ENCODE measurements around the gene TMEM120B.
"Not testable (repeated sequence)": the region's sequence is repeated elsewhere in the genome, so short reads cannot be mapped to it uniquely, and the experiment has no call there.

TMEM120B gene

DNA sequence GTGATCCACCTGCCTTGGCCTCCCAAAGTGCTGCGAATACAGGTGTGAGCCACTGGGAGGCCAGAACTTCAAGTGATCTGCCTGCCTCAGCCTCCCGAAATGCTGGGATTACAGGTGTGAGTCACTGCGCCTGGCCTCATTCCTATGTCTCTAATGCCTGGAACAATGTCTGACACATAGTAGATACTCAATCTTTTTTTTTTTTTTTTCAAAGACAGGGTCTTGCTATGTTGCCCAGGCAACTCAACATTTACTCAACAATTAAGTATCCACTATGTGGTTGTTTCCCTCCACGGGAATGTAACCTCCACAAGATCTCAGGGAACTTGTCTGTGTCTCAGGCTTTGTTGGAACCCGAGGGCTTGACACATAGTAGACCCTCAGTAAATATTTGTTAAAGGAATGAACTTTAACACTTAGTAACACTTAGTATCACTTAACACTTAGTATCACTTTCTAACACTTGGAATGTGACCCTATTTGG is 3.0 kb upstream of the TMEM120B start:
- no peak for DNase-seq (ENCODE audit: low spot score)

DNA sequence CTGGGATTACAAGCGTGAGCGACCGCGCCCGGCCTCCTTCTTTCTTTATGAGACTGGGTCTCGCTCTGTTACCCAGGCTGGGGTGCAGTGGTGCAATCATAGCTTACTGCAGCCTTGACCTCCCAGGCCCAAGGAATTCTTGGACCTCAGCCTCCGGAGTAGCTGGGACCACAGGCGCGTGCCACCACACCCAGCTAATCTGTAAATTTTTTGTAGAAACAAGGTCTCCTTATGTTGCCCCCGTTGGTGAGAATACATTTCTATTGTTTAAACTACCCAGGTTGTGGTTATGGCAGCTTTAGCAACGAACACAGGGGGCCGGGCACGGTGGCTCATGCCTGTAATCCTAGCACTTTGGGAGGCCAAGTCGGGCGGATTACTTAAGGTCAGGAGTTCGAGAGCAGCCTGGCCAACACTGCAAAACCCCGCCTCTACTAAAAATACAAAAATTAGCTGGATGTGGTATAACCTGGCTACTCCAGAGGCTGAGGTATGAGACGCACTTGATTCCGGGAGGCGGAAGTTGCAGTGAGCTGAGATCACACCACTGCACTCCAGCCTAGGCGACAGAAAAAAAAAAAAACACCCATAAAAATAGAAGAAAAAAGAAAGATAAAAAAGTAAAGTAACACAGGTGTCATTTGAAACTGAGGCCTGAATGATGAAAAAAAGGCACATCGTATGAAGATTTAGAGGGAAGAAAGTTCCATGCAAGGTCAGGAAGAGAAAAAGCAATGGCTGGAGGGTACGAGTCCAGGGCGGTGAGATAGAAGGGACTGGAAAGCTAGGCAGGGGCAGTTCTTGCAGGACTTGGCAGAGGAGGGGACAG is 977 bp upstream of the TMEM120B start:
- DNase-seq (ENCODE audit: low spot score): no peak

- no peak for DNase-seq (ENCODE audit: low spot score)
Measured at GRCh38 chr12:121712190-121712460, 427 bp upstream of the TMEM120B start.

DNA sequence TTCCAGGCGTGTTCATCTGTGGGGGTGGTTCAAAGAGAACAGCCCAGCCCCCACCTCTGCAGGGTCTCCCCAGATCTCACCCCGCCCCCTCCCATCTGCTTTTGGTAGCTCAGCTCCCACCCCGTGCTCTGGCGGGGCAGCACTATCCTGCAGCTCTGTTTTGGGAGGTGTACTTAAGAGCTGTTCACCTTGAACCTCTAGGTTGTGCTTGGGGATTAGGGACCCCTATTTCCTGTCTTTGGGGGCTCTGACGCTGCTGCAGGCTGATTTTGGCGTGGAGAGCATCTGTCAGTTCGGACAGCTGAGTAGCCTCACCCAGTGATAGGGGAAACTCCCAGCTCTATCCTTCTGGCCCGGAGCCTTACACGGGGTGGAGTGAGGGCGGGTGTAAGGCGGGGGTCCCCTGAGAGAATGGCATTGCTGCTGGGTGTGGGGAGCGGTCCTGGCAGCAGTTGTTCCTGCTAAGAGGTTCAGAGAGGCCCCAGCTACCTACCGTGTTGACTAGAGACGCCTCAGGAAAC is 765 bp downstream of the TMEM120B start:
- no peak for DNase-seq (ENCODE audit: low spot score)

- no peak for DNase-seq (ENCODE audit: low spot score)
Measured at GRCh38 chr12:121713793-121714192, 1.2 kb downstream of the TMEM120B start.

DNA sequence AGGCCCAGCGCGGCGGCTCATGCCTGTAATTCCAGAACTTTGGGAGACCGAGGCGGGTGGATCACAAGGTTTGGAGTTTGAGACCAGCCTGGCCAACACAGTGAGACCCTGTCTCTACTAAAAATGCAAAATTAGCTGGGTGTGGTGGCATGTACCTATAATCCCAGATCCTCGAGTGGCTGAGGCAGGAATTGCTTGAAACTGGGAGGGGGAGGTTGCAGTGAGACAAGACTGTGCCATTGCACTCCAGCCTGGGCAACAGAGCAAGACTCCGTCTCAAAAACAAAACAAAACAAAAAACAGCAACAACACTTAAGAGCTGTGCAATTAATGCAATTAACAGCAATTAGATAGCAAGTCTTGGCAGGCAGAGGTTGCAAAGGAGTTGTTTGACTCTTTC is 2.5 kb downstream of the TMEM120B start:
- DNase-seq (ENCODE audit: low spot score): not testable (repeated sequence)

DNA sequence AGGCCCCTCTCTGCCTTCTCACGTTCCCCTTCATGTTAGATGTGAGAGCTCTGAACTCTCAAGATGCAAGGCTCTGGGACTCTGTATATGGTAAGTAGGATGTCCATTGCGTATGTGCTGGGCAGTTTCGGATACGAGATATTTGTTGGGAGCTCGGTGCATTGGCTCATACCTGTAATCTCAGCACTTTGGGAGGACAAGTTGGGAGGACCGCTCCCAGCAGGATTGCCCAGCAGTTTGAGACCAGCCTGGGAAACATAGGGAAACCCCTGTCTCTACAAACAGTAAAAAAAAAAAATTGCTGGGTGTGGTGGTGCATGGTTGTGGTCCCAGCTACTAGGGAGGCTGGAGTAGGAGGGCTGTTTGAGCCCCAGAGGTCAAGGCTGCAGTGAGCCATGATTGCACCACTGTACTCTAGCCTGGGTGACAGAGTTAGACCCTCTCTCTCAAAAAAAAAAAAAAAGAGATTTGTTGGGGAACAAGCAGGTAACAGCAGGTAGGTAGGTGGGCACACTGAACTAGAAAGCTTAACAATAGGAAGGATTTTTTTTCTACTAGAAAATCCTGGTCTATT is 3.4 kb downstream of the TMEM120B start:
- DNase-seq (ENCODE audit: low spot score): no peak

- DNase-seq (ENCODE audit: low spot score): no peak
Measured at GRCh38 chr12:121717041-121717699, 4.6 kb downstream of the TMEM120B start.

- DNase-seq (ENCODE audit: low spot score): no peak
Measured at GRCh38 chr12:121718653-121719239, 6.2 kb downstream of the TMEM120B start.

DNA sequence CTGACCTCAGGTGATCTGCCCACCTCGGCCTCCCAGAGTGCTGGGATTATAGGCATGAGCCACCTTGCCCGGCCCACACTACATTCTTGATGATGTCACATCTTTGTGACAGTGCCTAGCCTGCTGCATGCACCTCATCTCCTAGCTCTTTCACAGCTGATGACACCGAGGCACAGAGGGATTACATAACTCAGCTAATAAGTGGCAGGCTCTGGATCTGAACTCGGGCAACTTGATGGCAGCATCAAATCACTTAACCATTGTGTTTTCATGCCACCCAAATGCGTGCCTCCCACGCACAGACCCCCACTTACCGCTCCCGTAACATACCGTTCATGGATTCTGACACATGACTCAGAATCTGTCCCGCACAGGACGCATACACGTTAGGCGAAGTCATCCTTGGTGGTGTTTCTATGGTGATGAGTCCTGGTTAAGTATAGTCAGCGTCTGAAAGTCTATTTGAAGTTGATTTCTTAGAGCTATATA is 7.4 kb downstream of the TMEM120B start:
- no peak for DNase-seq (ENCODE audit: low spot score)

DNA sequence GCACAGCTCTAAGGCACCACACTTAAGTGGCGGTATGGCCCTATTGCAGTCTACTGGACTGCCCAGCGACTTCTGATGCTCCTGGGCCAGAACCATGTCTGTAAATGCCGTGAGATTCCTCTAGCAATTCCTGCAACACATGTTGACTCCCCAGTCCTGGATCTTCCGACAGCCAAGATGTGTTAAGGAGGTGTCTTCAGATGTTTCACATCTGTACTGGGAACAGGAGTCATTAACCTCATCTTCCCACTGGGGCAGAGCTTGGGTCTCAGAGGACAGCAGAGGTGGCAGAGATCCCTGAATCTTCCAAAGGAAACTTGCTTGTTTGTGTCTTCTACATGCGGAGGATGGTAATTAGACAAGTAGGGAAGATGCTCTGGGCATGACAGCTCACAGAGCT is 8.2 kb downstream of the TMEM120B start:
- DNase-seq (ENCODE audit: low spot score): no peak

- no peak for DNase-seq (ENCODE audit: low spot score)
Measured at GRCh38 chr12:121722511-121722910, 10.0 kb downstream of the TMEM120B start.

DNA sequence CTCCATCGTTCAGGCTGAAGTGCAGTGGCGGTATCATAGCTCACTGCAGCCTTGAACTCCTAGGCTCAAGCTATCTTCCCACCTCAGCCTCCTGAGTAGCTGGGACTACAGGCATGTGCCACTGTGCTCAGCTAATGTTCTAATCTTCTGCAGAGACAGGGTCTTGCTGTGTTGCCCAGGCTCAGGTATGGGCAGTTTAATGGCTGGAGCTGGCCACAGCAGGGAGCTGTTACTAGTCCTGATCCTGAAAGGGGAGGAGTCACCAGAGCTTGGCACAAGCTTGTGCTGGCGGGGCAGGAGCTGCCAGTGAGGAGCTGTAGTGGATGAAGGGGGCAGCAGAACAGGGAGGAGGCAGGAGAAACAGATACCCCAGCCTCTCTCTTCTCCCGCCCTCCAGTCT is 10.6 kb downstream of the TMEM120B start:
- no peak for DNase-seq (ENCODE audit: low spot score)

GRCh38 chr12:121724925-121725324 is 12.4 kb downstream of the TMEM120B start:
- no peak for DNase-seq (ENCODE audit: low spot score)

DNA sequence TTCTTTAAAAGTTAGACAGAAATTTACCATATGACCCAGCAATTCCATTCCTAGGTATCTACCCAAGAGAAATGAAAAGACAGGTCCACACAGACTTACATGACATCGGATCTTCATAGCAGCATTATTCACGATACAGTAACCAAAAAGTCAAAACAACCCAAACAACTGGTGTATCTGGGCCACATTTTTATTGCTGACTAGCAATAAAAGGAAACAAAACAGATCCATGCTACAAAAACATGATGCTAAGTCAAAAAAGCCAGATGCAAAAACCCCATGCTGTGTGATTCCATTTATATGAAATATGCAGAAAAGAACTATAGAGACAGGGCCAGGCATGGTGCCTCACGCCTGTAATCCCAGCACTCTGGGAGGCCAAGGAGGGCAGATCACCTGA is 12.9 kb downstream of the TMEM120B start:
- DNase-seq (ENCODE audit: low spot score): no peak

- no peak for DNase-seq (ENCODE audit: low spot score)
Measured at GRCh38 chr12:121729021-121729420, 16.5 kb downstream of the TMEM120B start.

GRCh38 chr12:121731473-121731872 is 18.9 kb downstream of the TMEM120B start:
- no peak for DNase-seq (ENCODE audit: low spot score)

DNA sequence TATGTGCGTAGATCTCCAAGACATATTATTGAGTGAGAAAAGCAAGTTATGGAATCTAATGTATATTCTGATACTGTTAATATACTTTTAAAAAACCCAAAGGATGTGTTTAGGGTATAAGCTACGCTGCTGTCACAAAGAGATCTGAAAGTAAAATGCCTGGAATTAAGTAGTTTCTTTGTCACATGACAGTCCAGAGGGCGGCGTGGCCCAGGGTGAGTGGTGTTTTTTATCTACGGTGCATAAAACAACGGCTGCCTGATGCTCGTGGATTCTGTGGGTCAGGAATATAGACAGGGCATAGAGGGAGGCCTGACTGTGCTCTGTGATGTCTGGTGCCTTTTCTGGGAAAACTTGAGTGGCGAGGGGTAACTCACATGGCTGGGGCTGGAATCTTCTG is 21.3 kb downstream of the TMEM120B start:
- no peak for DNase-seq (ENCODE audit: low spot score)

DNA sequence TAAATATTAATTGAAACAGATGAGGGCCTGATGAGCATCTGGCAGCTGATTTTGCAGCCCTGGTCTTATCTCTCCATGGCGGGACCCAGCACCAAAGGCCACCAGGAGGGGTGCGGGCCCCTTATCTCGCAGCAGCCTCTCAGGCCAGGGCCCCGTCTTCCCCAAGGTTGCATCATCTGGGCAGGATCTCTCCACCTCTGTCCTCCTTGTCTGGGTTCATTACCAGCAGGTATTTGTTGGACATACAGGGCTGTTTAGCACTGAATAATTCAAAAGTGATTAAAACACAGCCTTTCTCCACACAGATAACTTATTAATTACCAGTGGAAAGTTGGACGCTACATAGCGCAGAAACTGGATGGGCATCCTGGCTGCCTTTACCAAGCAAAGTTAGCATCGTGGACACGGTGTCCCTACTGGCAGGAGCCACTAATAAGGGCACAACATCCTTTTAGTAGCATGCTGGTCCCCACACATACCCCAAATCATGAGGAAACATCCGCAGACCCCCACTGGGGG is 25.8 kb downstream of the TMEM120B start:
- DNase-seq (ENCODE audit: low spot score): no peak

- no peak for DNase-seq (ENCODE audit: low spot score)
Measured at GRCh38 chr12:121740847-121741246, 28.3 kb downstream of the TMEM120B start.

GRCh38 chr12:121741743-121742142 is 29.2 kb downstream of the TMEM120B start:
- DNase-seq (ENCODE audit: low spot score): no peak

GRCh38 chr12:121745545-121745944 is 33.0 kb downstream of the TMEM120B start:
- DNase-seq (ENCODE audit: low spot score): not testable (repeated sequence)
